ENCODE results near the gene TMPRSS13.

TMPRSS13 gene

DNA sequence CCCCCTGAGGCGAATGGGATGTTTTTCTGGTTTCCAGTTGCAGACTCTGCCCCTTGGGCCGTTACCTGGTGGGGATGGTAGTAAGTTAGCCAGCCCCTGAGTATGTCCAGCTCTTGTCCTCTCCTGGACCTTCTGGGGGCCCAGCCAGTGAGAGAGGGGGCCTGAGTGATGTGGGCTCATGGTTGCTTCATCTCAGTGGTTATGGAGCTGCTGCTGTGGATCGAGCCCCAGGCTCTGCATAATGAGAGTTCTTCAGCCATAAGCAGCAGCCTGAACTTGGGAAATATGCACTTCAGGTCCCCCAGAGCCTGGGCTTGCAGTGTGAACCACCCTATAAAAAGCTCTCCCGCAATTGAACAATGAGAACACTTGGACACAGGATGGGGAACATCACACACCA lies 5.9 kb downstream of the TMPRSS13 start:
- TF ChIP-seq JUND (IDR thresholded peaks at IDR 0.05; ENCODE audit: low read depth), result no peak
- in situ Hi-C loops (cut with HindIII; ENCODE audit: low pct_unique_long_range_greater_than_20kb, low sequenced_read_pairs), result no loop called here
- DNase-seq (ENCODE audit: low read depth in 1 of 2, low spot score in 1 of 2), result no peak

DNA sequence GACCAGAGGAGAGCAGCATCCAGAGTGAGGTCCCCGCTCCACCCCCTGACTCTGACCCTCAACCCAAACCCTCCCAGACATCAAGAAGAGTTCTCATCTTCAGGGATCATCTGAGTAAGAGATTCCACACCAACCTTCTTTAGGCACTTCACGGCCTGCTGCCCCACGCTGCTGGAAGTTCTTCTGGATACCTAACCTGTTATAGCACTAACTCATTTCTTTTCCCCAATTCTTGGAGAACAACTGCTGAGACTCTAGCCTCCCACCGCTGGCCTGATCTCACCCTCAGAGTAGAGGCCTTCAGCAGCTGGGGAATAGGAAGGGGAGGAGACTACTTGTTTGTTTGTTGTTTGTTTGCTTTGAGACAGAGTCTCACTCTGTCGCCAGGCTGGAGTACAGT lies 7.3 kb downstream of the TMPRSS13 start:
- TF ChIP-seq JUND (IDR thresholded peaks at IDR 0.05; ENCODE audit: low read depth), result no peak
- DNase-seq (ENCODE audit: low read depth in 1 of 2, low spot score in 1 of 2), result no peak
- in situ Hi-C loops (cut with HindIII; ENCODE audit: low pct_unique_long_range_greater_than_20kb, low sequenced_read_pairs), result no loop called here

DNA sequence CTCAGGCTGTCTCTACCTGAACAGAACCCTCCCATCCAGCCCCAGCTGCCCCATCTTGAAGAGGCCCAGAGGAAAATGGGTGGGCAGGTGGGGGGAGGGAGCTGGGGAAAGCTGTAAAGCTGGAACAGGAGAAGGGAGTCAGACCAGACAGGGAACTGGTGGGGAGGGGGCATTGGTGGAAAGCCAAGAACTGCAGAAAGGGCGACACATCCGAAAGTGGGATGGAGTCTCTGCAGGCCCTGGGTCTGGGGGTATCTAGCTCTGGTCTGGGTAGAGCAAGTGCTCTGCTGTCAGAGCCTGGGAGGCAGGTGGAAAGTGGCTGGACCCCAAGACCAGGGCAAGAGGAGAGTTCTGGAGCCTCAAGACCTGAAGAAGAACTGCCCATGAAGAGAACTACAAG lies 7.7 kb downstream of the TMPRSS13 start:
- TF ChIP-seq JUND (IDR thresholded peaks at IDR 0.05; ENCODE audit: low read depth), result no peak
- in situ Hi-C loops (cut with HindIII; ENCODE audit: low pct_unique_long_range_greater_than_20kb, low sequenced_read_pairs), result no loop called here
- no peak for DNase-seq (ENCODE audit: low read depth in 1 of 2, low spot score in 1 of 2)

DNA sequence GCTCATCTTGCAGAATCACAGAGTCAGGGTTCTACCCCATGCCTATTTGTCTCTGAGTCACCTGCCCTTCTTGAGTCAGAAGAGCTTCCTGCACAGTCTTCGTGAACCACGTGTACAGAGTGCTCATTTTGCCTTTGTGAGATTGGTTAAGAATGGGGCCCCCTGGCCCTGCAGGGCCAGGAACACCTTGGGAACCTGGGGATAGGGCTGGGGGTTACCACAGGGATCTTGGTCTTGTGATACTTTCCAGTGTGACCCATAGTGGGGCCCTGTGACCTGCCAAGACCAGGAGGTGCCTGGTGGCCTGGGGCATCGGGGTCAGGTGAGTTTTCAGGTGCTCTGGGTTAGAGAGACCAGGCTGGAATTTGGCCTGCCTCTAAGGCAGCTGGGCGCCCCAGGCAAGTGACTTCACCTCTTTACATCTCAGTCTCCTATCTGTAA lies 9.4 kb downstream of the TMPRSS13 start:
- no peak for TF ChIP-seq JUND (IDR thresholded peaks at IDR 0.05; ENCODE audit: low read depth)
- in situ Hi-C loops (cut with HindIII; ENCODE audit: low pct_unique_long_range_greater_than_20kb, low sequenced_read_pairs), result no loop called here

DNA sequence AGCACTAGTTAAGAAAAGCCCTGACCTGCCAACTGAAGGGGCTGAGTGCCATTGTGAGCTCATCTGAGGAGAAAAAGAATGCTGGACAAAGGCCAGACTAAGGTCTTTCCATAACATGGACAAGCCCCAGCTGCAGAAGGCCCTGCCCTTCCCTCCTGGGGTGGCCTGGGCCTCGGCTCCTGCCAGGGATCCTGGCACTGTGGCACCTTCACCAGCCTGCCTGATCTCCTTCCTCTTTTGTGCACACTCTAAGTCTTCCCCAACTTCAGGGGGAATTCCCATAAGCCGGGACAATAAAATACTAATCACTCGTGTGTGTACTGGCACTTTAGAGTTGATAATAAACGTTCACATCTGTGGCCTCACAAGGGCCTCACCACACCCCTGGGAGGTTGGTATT lies 9.9 kb downstream of the TMPRSS13 start:
- in situ Hi-C loops (cut with HindIII; ENCODE audit: low pct_unique_long_range_greater_than_20kb, low sequenced_read_pairs), result no loop called here
- DNase-seq (ENCODE audit: low read depth in 1 of 2, low spot score in 1 of 2), result no peak
- TF ChIP-seq JUND (IDR thresholded peaks at IDR 0.05; ENCODE audit: low read depth), result no peak

More for the DNA sequence above, 9.4 kb downstream of the TMPRSS13 start:
- no peak for DNase-seq (ENCODE audit: low read depth in 1 of 2, low spot score in 1 of 2)

DNA sequence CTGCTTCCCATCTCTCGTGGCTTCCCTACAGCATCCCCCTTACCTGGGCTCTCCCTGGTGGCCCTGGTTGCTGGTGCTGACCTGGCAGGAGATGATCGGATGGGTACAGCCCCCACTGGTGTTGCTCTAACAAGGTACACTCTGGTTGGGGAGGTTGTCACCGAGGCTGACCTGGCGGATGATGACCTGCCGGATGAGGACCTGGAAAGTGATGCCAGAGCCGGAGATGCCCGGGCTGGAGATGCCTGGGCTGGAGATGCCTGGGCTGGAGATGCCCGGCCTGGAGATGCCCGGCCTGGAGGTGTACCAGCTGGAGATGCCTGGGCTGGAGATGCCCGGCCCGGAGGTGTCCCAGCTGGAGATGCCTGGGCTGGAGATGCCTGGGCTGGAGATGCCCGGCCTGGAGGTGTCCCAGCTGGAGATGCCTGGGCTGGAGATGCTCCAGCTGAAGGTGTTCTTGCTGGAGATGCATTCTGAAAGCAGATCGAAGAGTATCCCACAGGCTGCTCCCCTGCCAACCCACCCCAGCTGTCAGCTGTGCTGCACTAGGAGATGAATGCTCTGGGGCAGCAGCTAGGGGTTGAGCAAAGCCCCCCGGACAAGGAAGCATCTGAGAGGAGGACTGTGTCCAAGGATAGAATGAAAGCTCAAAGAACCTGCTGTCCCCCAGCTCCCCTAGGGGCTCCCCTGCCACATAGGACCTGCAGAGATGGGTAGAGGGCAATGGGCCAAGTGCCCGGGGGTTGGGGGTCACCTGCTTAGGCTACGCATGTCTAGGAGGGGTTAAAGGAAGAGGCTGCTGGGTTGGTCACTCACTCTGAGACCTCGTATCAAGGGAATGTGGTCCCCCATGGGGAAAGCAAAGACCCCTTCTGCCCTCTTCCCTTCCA lies 10.6 kb downstream of the TMPRSS13 start:
- in situ Hi-C loops (cut with HindIII; ENCODE audit: low pct_unique_long_range_greater_than_20kb, low sequenced_read_pairs), result no loop called here
- no peak for TF ChIP-seq JUND (IDR thresholded peaks at IDR 0.05; ENCODE audit: low read depth)
- no peak for DNase-seq (ENCODE audit: low read depth in 1 of 2, low spot score in 1 of 2)

DNA sequence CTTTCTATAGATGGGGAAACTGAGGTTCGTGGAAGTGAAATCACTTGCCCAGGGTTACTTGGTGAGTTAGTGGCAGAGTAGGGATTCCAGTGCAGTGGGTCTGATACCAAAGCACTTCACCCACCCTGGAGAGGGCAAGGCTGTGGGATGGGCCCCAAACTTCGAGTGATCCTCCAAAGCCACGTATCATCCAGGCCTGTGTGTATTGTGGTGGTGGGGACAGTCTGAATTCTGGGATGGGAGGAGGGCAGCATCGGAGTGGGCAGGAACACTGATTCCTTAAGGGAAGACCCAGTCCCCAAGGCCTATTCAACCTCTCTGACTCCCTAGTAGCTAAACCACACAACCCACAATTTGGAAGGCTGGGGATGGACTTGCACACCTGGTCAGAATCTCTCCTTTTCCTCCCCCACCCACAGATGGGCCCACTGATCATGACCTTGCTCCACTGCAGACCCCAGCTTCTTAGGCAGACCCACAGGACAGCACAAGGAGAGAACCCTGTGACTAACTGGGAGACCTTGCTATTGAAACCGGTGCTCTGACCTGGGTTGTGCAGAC lies 11.5 kb downstream of the TMPRSS13 start:
- in situ Hi-C loops (cut with HindIII; ENCODE audit: low pct_unique_long_range_greater_than_20kb, low sequenced_read_pairs), result no loop called here
- no peak for DNase-seq (ENCODE audit: low read depth in 1 of 2, low spot score in 1 of 2)
- TF ChIP-seq JUND (IDR thresholded peaks at IDR 0.05; ENCODE audit: low read depth), result no peak

DNA sequence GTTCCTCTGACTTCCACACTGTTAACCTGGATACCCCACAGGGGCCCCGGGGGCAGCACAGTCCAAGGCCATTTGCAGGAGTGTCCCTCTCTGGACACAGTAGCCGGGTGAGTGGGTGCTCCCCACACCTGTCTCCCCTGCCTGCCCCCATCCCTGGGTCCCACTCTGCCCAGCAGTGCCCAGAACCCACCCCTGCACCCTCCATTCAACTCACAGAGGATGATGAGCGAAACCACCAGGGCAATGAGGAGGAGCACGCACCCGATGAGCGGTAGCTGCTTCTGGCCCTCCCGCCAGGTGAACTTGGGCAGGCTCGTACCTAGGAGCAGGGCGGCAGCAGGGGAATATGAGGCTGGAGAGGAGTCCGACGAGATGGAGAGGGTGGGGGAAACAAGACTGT lies 12.2 kb downstream of the TMPRSS13 start:
- in situ Hi-C loops (cut with HindIII; ENCODE audit: low pct_unique_long_range_greater_than_20kb, low sequenced_read_pairs), result no loop called here
- no peak for TF ChIP-seq JUND (IDR thresholded peaks at IDR 0.05; ENCODE audit: low read depth)
- DNase-seq (ENCODE audit: low read depth in 1 of 2, low spot score in 1 of 2), result no peak

DNA sequence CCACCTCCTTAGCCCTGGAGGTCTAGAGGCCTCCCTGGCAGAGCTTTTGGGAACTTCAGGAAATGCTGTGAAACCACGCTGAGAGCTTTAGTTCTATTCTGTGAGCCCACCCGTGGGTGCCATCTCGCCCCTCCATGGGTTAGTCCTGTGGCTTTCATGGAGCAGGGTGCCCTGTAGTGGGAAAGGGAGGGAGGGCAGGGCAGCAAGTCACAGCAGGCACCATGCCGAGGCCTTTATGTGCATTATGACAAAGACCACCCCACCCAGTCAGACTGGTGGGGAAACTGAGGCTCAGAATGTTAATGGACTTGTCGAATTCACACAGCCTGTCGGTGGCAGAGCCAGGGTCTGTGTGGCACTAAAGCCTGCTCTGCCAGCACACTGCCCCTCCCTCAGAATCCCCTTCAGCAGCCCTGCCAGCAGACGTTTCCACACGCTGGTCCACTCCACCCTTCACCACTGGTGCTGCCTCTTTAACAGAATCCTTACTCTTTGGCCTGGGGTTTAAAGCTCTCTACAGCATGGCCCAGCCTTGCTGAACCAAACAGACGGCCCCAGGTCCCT lies 13.4 kb downstream of the TMPRSS13 start:
- no peak for DNase-seq (ENCODE audit: low read depth in 1 of 2, low spot score in 1 of 2)
- in situ Hi-C loops (cut with HindIII; ENCODE audit: low pct_unique_long_range_greater_than_20kb, low sequenced_read_pairs), result no loop called here
- TF ChIP-seq JUND (IDR thresholded peaks at IDR 0.05; ENCODE audit: low read depth), result no peak

DNA sequence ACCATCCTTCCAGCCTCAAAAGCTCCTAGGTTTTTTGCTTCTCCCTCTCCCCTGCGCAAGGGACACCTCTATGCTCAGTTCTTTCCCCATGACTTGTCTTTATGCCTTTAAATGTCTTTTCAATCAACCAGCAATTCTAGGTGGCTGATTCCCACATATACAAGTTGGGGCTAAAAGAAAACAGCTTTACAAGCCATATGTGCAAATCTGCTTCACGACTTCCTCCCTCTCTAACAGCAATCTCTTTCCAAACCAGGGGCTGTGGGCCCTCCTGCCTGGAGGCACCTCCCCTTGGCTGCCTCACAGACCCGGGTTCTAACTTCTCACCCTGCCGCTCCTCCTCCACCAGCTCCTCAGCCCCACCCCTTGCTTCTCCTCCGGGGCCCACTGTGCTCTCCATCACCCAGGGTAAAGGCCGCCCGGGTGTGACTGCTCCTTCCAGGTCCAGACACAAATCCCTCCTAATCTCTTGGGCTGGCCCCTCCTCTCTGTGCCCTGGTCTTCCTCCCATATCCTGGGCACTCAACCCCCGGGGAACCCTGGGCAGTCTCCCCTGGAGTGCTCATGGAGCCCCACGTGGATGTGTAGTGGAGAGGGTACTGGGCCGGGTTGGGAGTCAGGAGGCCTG lies 14.1 kb downstream of the TMPRSS13 start:
- no peak for DNase-seq (ENCODE audit: low read depth in 1 of 2, low spot score in 1 of 2)
- TF ChIP-seq JUND (IDR thresholded peaks at IDR 0.05; ENCODE audit: low read depth), result no peak
- in situ Hi-C loops (cut with HindIII; ENCODE audit: low pct_unique_long_range_greater_than_20kb, low sequenced_read_pairs), result no loop called here

DNA sequence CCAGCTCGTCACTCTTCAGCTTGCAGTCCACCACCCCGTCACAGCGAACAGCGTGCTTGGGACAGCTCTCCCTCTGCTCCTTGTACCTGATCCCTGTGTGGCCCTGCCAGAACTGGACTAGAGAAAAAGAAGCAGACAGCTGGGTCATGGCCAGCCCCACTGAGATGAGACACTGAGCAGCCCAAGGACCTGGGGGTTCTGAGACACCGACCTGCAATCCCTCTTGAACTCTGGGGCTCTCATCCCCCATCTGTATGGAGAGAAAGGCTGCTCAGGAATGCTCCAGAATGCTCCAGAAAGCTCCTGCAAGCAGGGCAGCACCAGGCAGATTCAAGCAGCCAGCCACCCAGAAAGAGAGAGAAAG lies 14.8 kb downstream of the TMPRSS13 start:
- no peak for DNase-seq (ENCODE audit: low read depth in 1 of 2, low spot score in 1 of 2)
- in situ Hi-C loops (cut with HindIII; ENCODE audit: low pct_unique_long_range_greater_than_20kb, low sequenced_read_pairs), result no loop called here
- TF ChIP-seq JUND (IDR thresholded peaks at IDR 0.05; ENCODE audit: low read depth), result no peak

DNA sequence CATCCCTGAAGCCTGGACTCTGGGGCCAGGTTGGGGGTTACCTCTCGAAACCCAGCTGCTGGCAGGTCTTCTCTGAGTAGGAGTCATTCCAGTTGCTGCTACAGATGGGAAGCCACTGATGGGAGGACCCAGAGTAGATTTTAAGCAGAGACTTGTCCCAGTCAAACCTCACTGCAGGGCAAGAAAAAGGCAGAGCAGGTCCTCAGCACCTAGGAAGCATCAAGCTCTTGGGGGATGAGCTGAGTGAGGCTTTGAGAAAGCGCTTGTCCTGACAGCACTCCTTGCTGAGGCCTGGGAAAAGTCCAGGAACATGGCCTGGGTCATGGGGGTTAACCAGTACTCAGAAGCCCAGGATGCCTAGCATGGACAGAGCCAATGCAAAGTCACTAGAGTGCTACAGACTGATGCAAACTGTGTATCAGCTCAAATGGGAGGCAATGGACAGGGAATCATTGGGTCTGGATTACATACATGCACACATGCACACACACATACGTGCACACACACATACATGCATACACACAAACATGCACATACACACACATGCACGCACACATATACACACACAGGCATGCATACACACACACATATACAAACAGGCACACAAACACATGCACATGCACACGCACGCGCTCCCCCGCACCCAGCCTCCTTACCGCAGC lies 15.3 kb downstream of the TMPRSS13 start:
- in situ Hi-C loops (cut with HindIII; ENCODE audit: low pct_unique_long_range_greater_than_20kb, low sequenced_read_pairs), result no loop called here
- TF ChIP-seq JUND (IDR thresholded peaks at IDR 0.05; ENCODE audit: low read depth), result no peak
- DNase-seq (ENCODE audit: low read depth in 1 of 2, low spot score in 1 of 2), result no peak
